HCT116 (cell line): ENCODE results near the gene ERAL1. TPM values are rescaled to one million over a fixed set of nuclear protein-coding genes. Genes with fewer than 3 reads are reported as not detected.

Source experiments
- ATAC-seq: fragments of 200-7000 bp; cut with Tn5 transposase; 2 replicates; pipeline ENCODE4 v1.9.1; 2020; ENCODE audit warnings: mild to moderate bottlenecking, moderate library complexity
- BruUV-seq: library from RNA; stranded (reverse); fragments of 400-500 nt; replicated peaks from 2 replicates; lab custom pipeline; 2021; lab: Mats Ljungman, UMichigan
- CTCF ChIA-PET: fragments of 300-600 bp; sonication (Branson Sonifier 250); formaldehyde crosslinking; loops from one replicate; lab custom pipeline; 2021; ENCODE audit warnings: antibody characterized with exemption; lab: Charles Lee
- POLR2A ChIA-PET: fragments of 300-600, 350-600 bp; sonication (Branson Sonifier 250); formaldehyde crosslinking; loops from one replicate; lab custom pipeline; 2021; ENCODE audit warnings: antibody characterized with exemption; lab: Charles Lee
- RAD21 ChIA-PET, 2 experiments: fragments of 300-600 bp; sonication (Branson Sonifier 250); formaldehyde crosslinking; loops; one replicate each; lab custom pipeline; 2023; ENCODE audit warnings: low total read pairs in 2 of 2; ENCODE audit not compliant: uncharacterized antibody in 2 of 2, unreplicated experiment in 2 of 2, low non-redundant PET in 1 of 2; lab: Charles Lee
- DNase-seq: peaks from one replicate; pipeline ENCODE4 v3.0.0-alpha.2; 2010; ENCODE audit warnings: low read depth, low spot score
- H2AFZ ChIP-seq: fragments of 200-600 bp; shearing (Covaris generic), sonication (generic); 2 replicates; pipeline ENCODE4 v1.6.1; 2017; ENCODE audit warnings: low read depth, mixed run types, mixed read lengths, antibody characterized with exemption, low read length; ENCODE audit not compliant: poor library complexity, severe bottlenecking
- H3K27ac ChIP-seq: 2 replicates; pipeline ENCODE4 v1.5.1; 2012; ENCODE audit warnings: low read depth, low read length
- H3K27me3 ChIP-seq: fragments of 200-600 bp; sonication (generic); 2 replicates; pipeline ENCODE4 v1.6.1; 2016; ENCODE audit warnings: mixed run types, low read length, mixed read lengths; ENCODE audit not compliant: insufficient read depth
- H3K36me3 ChIP-seq, 2 experiments: fragments of 200-500 bp in 1 of 2; fragments of 200-600 bp in 1 of 2; sonication (Bioruptor generic) in 1 of 2; sonication (generic) in 1 of 2; 2 replicates each; pipeline versions ENCODE4 v1.5.1 to v1.6.1; 2014 to 2016; ENCODE audit warnings: low read length in 2 of 2, inconsistent platforms in 1 of 2, mixed read lengths in 1 of 2, mixed run types in 1 of 2; ENCODE audit not compliant: insufficient read depth in 2 of 2, control insufficient read depth in 1 of 2
- H3K4me1 ChIP-seq, 2 experiments: fragments of 200-600 bp in 1 of 2; sonication (generic) in 1 of 2; 2 replicates each; pipeline versions ENCODE4 v1.5.1 to v1.6.1; 2012 to 2017; ENCODE audit warnings: low read length in 2 of 2, inconsistent platforms in 1 of 2, mild to moderate bottlenecking in 1 of 2, mixed read lengths in 1 of 2, mixed run types in 1 of 2, moderate library complexity in 1 of 2; ENCODE audit not compliant: insufficient read depth in 2 of 2, control insufficient read depth in 1 of 2
- H3K4me2 ChIP-seq: fragments of 200-600 bp; sonication (generic); 2 replicates; pipeline ENCODE4 v1.6.1; 2017; ENCODE audit warnings: mixed run types, low read length, mixed read lengths
- H3K4me3 ChIP-seq, 2 experiments: fragments of 200-600 bp in 1 of 2; sonication (generic) in 1 of 2; replicated peaks in 1 of 2; 2 replicates each; pipeline ENCODE4 v1.5.1; 2011 to 2016; ENCODE audit warnings: low read length in 2 of 2, control low read depth in 1 of 2, low read depth in 1 of 2, mild to moderate bottlenecking in 1 of 2, mixed read lengths in 1 of 2, mixed run types in 1 of 2
- H3K79me2 ChIP-seq: fragments of 200-600 bp; sonication (generic); 2 replicates; pipeline ENCODE4 v1.6.1; 2017; ENCODE audit warnings: mild to moderate bottlenecking, mixed run types, low read length, moderate library complexity, mixed read lengths; ENCODE audit not compliant: insufficient read depth
- H3K9ac ChIP-seq: fragments of 200-600 bp; sonication (generic); 2 replicates; pipeline ENCODE4 v1.6.1; 2016; ENCODE audit warnings: low read length, mixed read lengths
- H3K9me2 ChIP-seq: fragments of 200-600 bp; sonication (generic), shearing (Covaris generic); 2 replicates; pipeline ENCODE4 v1.6.1; 2017; ENCODE audit warnings: mixed run types, mild to moderate bottlenecking, moderate library complexity; ENCODE audit not compliant: insufficient read depth
- H3K9me3 ChIP-seq, 2 experiments: fragments of 200-500 bp in 1 of 2; fragments of 200-600 bp in 1 of 2; sonication (Bioruptor generic) in 1 of 2; sonication (generic) in 1 of 2; 2 replicates each; pipeline ENCODE4 v1.6.1; 2014 to 2017; ENCODE audit warnings: low read length in 2 of 2, mixed read lengths in 2 of 2, inconsistent platforms in 1 of 2, low read depth in 1 of 2, mild to moderate bottlenecking in 1 of 2, mixed run types in 1 of 2, moderate library complexity in 1 of 2; ENCODE audit not compliant: control insufficient read depth in 1 of 2, insufficient read depth in 1 of 2
- H4K20me1 ChIP-seq: fragments of 200-600 bp; sonication (generic), shearing (Covaris generic); 2 replicates; pipeline ENCODE4 v1.6.1; 2017; ENCODE audit warnings: mixed run types, mild to moderate bottlenecking, moderate library complexity; ENCODE audit not compliant: insufficient read depth
- CBX3 ChIP-seq: IDR thresholded peaks from 2 replicates; pipeline ENCODE4 v1.6.1; 2012; ENCODE audit warnings: low read depth
- CTCF ChIP-seq, 3 experiments: fragments of 200-600 bp in 1 of 3; sonication (generic) in 1 of 3; IDR thresholded peaks in 2 of 3; conservative IDR thresholded peaks in 1 of 3; 2 replicates each; pipeline ENCODE4 v1.5.1; 2012 to 2017; ENCODE audit warnings: low read depth in 2 of 3, low read length in 2 of 3, antibody characterized with exemption in 1 of 3, borderline replicate concordance in 1 of 3, control low read depth in 1 of 3, mild to moderate bottlenecking in 1 of 3, mixed read lengths in 1 of 3, mixed run types in 1 of 3, moderate library complexity in 1 of 3; ENCODE audit not compliant: insufficient read depth in 1 of 3
- ELF1 ChIP-seq: IDR thresholded peaks from 2 replicates; pipeline ENCODE4 v1.6.1; 2012; ENCODE audit warnings: low read depth, borderline replicate concordance
- SIN3A ChIP-seq: IDR thresholded peaks from 2 replicates; pipeline ENCODE4 v1.6.1; 2012; ENCODE audit warnings: low read depth
- TCF7L2 ChIP-seq: IDR thresholded peaks from 2 replicates; pipeline ENCODE4 v1.7.0; 2011; ENCODE audit warnings: borderline replicate concordance, inconsistent platforms; ENCODE audit not compliant: insufficient read depth, insufficient read length; ENCODE audit errors: extremely low read depth
- ZFX ChIP-seq: fragments of 450-650 bp; IDR thresholded peaks from 2 replicates; pipeline ENCODE4 v1.6.1; 2017
- intact Hi-C: fragments of 100-400 bp; cut with micrococcal nuclease; formaldehyde crosslinking; loops from 2 replicates; pipeline ENCODE4 v1.10.0; 2022
- total RNA-seq: library from RNA; stranded (reverse); gene quantifications from one replicate; pipeline ENCODE4 v1.2.1, GENCODE V29; 2021; ENCODE audit not compliant: unreplicated experiment
- TF ChIP-seq, protein P1 (sequence below): IDR thresholded peaks from 2 replicates; pipeline ENCODE4 v1.6.1; 2012; ENCODE audit warnings: low read depth
- TF ChIP-seq, protein P2 (sequence below): IDR thresholded peaks from 2 replicates; pipeline ENCODE4 v1.6.1; 2012
- TF ChIP-seq, protein P3 (sequence below): IDR thresholded peaks from 2 replicates; pipeline ENCODE4 v1.6.1; 2011; ENCODE audit warnings: mild to moderate bottlenecking, low read length, moderate library complexity; ENCODE audit not compliant: insufficient replicate concordance; ENCODE audit errors: extremely low read depth

Gene ERAL1
- total RNA-seq, 1 experiment from 2014 or later: 52.0 TPM

GRCh38 chr17:28900986-28901726 lies 46.3 kb downstream of the ERAL1 start:
- Histone ChIP-seq H3K4me2 (peak overlapping the region; percentile 87), H3K4me1 (peaks cover 19 to 36% of the 10 kb centered on the region in 2 experiments; a peak in 3 of 4 replicates), H3K36me3 (0 out of 4 replicates have a peak, but pooled peaks cover 5 to 6% of the 10 kb centered on the region in 2 experiments), H3K9me2 (no peaks in the 10 kb centered on the region), H3K27ac (no peak overlapping the region), H3K27me3 (no peaks in the 10 kb centered on the region), H3K4me3 (peak overlapping the region in 1 of 2 experiments; percentile 84; a peak in 2 of 4 replicates), H3K79me2 (peaks cover 13% of the 10 kb centered on the region; the same call in 1 of the 2 replicates), H4K20me1 (no peaks in the 10 kb centered on the region), H3K9ac (peak overlapping the region; percentile 85; the same call in 1 of the 2 replicates), H2AFZ (no peak overlapping the region), H3K9me3 (no peaks in the 10 kb centered on the region)
- TF ChIP-seq, protein P1, sequence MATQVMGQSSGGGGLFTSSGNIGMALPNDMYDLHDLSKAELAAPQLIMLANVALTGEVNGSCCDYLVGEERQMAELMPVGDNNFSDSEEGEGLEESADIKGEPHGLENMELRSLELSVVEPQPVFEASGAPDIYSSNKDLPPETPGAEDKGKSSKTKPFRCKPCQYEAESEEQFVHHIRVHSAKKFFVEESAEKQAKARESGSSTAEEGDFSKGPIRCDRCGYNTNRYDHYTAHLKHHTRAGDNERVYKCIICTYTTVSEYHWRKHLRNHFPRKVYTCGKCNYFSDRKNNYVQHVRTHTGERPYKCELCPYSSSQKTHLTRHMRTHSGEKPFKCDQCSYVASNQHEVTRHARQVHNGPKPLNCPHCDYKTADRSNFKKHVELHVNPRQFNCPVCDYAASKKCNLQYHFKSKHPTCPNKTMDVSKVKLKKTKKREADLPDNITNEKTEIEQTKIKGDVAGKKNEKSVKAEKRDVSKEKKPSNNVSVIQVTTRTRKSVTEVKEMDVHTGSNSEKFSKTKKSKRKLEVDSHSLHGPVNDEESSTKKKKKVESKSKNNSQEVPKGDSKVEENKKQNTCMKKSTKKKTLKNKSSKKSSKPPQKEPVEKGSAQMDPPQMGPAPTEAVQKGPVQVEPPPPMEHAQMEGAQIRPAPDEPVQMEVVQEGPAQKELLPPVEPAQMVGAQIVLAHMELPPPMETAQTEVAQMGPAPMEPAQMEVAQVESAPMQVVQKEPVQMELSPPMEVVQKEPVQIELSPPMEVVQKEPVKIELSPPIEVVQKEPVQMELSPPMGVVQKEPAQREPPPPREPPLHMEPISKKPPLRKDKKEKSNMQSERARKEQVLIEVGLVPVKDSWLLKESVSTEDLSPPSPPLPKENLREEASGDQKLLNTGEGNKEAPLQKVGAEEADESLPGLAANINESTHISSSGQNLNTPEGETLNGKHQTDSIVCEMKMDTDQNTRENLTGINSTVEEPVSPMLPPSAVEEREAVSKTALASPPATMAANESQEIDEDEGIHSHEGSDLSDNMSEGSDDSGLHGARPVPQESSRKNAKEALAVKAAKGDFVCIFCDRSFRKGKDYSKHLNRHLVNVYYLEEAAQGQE: no peak
- TF ChIP-seq, protein P2, sequence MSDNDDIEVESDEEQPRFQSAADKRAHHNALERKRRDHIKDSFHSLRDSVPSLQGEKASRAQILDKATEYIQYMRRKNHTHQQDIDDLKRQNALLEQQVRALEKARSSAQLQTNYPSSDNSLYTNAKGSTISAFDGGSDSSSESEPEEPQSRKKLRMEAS: no peak
- TF ChIP-seq SIN3A (no peak), CBX3 (no peak), TCF7L2 (no peak), ELF1 (no peak), CTCF (IDR thresholded peaks at IDR 0.05 in 2 of 3, conservative IDR thresholded peaks at IDR 0.05 in 1 of 3; ENCODE audit: borderline replicate concordance in 1 of 3, insufficient read depth in 1 of 3, low read depth in 2 of 3, low read length in 2 of 3) (no peak), ZFX (no peak)
- TF ChIP-seq, protein P3, sequence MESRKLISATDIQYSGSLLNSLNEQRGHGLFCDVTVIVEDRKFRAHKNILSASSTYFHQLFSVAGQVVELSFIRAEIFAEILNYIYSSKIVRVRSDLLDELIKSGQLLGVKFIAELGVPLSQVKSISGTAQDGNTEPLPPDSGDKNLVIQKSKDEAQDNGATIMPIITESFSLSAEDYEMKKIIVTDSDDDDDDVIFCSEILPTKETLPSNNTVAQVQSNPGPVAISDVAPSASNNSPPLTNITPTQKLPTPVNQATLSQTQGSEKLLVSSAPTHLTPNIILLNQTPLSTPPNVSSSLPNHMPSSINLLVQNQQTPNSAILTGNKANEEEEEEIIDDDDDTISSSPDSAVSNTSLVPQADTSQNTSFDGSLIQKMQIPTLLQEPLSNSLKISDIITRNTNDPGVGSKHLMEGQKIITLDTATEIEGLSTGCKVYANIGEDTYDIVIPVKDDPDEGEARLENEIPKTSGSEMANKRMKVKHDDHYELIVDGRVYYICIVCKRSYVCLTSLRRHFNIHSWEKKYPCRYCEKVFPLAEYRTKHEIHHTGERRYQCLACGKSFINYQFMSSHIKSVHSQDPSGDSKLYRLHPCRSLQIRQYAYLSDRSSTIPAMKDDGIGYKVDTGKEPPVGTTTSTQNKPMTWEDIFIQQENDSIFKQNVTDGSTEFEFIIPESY: no peak
- POLR2A ChIA-PET: interaction anchor here (1.8 kb wide), 1 partner anchor 182 kb away, joined by 8 read pairs; the partner anchor contains the start of gene RPL23A
- ATAC-seq: no peak
- DNase-seq: no peak
- intact Hi-C loops: loop anchor here (5.0 to 10.0 kb wide), 2 partner anchors 139 to 256 kb away; partner anchors contain the start of gene BLTP2
- BruUV-seq: no TSS peak
- RAD21 ChIA-PET: no interaction called here
- CTCF ChIA-PET: interaction anchor here (1.0 to 1.9 kb wide), 3 partner anchors 22 to 174 kb away, joined by 4 to 10 read pairs (median 5); no protein-coding TSS in a partner anchor
